Upper lobe of left lung (tissue), 4 donors: ENCODE measurements around the gene ITK.

ENCODE experiments used
- EP300 ChIP-seq, 4 donors: sonication (generic); formaldehyde crosslinking; IDR thresholded peaks; one replicate each; pipeline ENCODE4 v1.5.1; 2017; ENCODE audit warnings: antibody characterized with exemption in 4 of 4, control low read depth in 2 of 4
- POLR2A ChIP-seq, 4 donors: fragments of 450-650 bp; IDR thresholded peaks; one replicate each; pipeline ENCODE4 v1.5.1; 2016 to 2017; ENCODE audit warnings: antibody characterized with exemption in 4 of 4, mild to moderate bottlenecking in 2 of 4
- TF ChIP-seq, protein P1 (sequence below), 6 experiments: fragments of 450-650 bp in 4 of 6; fragments of 200-600 bp in 2 of 6; sonication (generic) in 2 of 6; IDR thresholded peaks; one replicate each; pipeline ENCODE4 v1.5.1; 2016 to 2019; ENCODE audit warnings: antibody characterized with exemption in 6 of 6

DNA sequence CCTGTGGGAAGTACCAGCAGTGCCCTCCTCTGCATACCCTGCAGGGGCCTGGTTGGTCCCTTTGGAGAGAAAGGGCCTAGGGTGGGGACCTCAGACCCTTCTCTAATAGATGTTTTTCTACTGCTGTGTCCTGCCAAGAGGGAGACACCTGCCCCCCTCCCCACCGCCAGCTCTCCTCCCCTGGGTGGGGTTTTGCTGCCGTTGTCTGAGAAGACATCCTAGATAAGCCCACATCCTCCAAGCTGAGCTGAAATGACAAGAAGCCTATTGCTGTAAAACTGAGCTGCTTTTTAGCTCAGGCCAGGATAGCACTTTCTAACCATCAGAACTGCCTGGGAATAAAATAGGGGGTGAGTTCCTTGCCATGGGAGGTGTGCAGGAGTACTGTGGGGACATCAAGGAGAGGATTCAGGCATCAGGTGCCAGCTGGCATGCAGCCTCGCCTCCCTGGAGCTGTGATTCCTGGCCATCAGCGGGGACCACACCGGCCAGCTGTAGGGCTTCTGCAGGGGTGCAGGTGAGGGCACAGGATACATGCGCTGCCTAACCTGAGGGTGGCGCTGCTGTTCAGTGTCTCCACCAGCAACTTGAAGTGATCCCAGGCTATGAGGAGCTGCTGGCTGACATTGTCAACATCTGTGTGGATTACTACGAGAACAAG, 123.2 kb downstream of the ITK start:
- no peak for TF ChIP-seq POLR2A (IDR thresholded peaks at IDR 0.05)
- TF ChIP-seq, protein P1, sequence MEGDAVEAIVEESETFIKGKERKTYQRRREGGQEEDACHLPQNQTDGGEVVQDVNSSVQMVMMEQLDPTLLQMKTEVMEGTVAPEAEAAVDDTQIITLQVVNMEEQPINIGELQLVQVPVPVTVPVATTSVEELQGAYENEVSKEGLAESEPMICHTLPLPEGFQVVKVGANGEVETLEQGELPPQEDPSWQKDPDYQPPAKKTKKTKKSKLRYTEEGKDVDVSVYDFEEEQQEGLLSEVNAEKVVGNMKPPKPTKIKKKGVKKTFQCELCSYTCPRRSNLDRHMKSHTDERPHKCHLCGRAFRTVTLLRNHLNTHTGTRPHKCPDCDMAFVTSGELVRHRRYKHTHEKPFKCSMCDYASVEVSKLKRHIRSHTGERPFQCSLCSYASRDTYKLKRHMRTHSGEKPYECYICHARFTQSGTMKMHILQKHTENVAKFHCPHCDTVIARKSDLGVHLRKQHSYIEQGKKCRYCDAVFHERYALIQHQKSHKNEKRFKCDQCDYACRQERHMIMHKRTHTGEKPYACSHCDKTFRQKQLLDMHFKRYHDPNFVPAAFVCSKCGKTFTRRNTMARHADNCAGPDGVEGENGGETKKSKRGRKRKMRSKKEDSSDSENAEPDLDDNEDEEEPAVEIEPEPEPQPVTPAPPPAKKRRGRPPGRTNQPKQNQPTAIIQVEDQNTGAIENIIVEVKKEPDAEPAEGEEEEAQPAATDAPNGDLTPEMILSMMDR (IDR thresholded peaks at IDR 0.05): no peak
- no peak for TF ChIP-seq EP300 (IDR thresholded peaks at IDR 0.05)
